Fibroblast of lung (primary cell): ENCODE data around the gene EIF4E2.
"Not testable (repeated sequence)": the region's sequence is repeated elsewhere in the genome, so short reads cannot be mapped to it uniquely, and the experiment has no call there.

Experiments used
- EZH2 ChIP-seq: IDR thresholded peaks from 2 replicates; pipeline ENCODE4 v1.5.1; 2012; ENCODE audit warnings: low read length, control low read depth, mild to moderate bottlenecking; ENCODE audit errors: missing control alignments
- TF ChIP-seq, protein P1 (sequence below), 2 donors: IDR thresholded peaks in 1 of 2; conservative IDR thresholded peaks in 1 of 2; 1 replicate in 1 of 2; 2 replicates in 1 of 2; pipeline ENCODE4 v1.5.1; 2011 to 2012; ENCODE audit warnings: low read length in 2 of 2, control low read depth in 1 of 2, inconsistent platforms in 1 of 2, low read depth in 1 of 2, mild to moderate bottlenecking in 1 of 2

DNA sequence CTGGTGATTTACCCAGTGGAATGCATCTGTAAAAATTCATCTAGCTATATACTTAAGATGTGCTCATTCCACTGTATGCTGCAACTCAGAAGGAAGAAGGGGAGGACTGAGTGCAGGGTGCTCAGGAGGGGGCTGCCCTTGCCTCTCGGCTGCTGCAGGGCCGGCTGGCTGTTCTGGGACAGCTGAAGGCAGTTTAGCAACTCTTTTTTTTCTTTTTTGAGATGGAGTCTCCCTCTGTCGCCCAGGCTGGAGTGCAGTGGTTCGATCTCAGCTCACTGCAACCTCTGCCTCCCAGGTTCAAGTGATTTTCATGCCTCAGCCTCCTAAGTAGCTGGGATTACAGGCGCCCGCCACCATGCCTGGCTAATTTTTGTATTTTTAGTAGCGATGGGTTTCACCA, 17.7 kb upstream of the EIF4E2 start:
- TF ChIP-seq, protein P1, sequence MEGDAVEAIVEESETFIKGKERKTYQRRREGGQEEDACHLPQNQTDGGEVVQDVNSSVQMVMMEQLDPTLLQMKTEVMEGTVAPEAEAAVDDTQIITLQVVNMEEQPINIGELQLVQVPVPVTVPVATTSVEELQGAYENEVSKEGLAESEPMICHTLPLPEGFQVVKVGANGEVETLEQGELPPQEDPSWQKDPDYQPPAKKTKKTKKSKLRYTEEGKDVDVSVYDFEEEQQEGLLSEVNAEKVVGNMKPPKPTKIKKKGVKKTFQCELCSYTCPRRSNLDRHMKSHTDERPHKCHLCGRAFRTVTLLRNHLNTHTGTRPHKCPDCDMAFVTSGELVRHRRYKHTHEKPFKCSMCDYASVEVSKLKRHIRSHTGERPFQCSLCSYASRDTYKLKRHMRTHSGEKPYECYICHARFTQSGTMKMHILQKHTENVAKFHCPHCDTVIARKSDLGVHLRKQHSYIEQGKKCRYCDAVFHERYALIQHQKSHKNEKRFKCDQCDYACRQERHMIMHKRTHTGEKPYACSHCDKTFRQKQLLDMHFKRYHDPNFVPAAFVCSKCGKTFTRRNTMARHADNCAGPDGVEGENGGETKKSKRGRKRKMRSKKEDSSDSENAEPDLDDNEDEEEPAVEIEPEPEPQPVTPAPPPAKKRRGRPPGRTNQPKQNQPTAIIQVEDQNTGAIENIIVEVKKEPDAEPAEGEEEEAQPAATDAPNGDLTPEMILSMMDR (conservative IDR thresholded peaks at IDR 0.05 in 1 of 2, IDR thresholded peaks at IDR 0.05 in 1 of 2; ENCODE audit: low read depth in 1 of 2, low read length in 2 of 2) = not testable (repeated sequence)
- TF ChIP-seq EZH2 = not testable (repeated sequence)
